DMS79 treated with DMSO at 0.1 percent for 48 hours (cell line): ENCODE measurements around the gene PNPLA6.

Experiments
- DNase-seq: peaks from one replicate; lab custom pipeline; 2025; lab: John Stamatoyannopoulos, UW

The PNPLA6 gene

GRCh38 chr19:7515645-7516151, 19.8 kb upstream of the PNPLA6 start, which contains the start of gene ZNF358:
Gene ZNF358, plus strand, starts transcription at chr19:7516103. Its CDS starts 3,140 bp downstream, at chr19:7519243.
- DNase-seq = peak; percentile 60

- DNase-seq = no peak
These were observed 19.2 kb upstream of the PNPLA6 start for GRCh38 chr19:7516333-7516732.

- no peak for DNase-seq
These were observed 18.6 kb upstream of the PNPLA6 start for GRCh38 chr19:7516878-7517277.

- DNase-seq = no peak
These were observed 16.0 kb upstream of the PNPLA6 start for GRCh38 chr19:7519361-7520130.

- no peak for DNase-seq
These were observed 15.1 kb upstream of the PNPLA6 start for GRCh38 chr19:7520131-7521051.

GRCh38 chr19:7521551-7522071, 13.9 kb upstream of the PNPLA6 start:
- no peak for DNase-seq

- DNase-seq = peak; percentile 93
These were observed 13.2 kb upstream of the PNPLA6 start, which contains the start of gene MCOLN1 for GRCh38 chr19:7522072-7522922. Gene MCOLN1, plus strand, starts transcription at chr19:7522624. Its CDS starts 127 bp downstream, at chr19:7522751.

GRCh38 chr19:7522923-7523667, 12.4 kb upstream of the PNPLA6 start:
- no peak for DNase-seq

- no peak for DNase-seq
These were observed 11.0 kb upstream of the PNPLA6 start for GRCh38 chr19:7524523-7524922.

GRCh38 chr19:7524992-7525739, 10.4 kb upstream of the PNPLA6 start:
- no peak for DNase-seq

- DNase-seq = no peak
These were observed 9.2 kb upstream of the PNPLA6 start for GRCh38 chr19:7526059-7526929.

- DNase-seq = no peak
These were observed 7.9 kb upstream of the PNPLA6 start for GRCh38 chr19:7527516-7528191.

GRCh38 chr19:7528192-7528519, 7.4 kb upstream of the PNPLA6 start:
- DNase-seq = no peak

- no peak for DNase-seq
These were observed 6.8 kb upstream of the PNPLA6 start for GRCh38 chr19:7528522-7529245.

- no peak for DNase-seq
These were observed 6.3 kb upstream of the PNPLA6 start for GRCh38 chr19:7529246-7529600.

- no peak for DNase-seq
These were observed 5.7 kb upstream of the PNPLA6 start for GRCh38 chr19:7529610-7530490.
